K562 (cell line): ENCODE data around the gene HMCN2. TPM values are rescaled to one million over a fixed set of nuclear protein-coding genes. Genes with fewer than 3 reads are reported as not detected.
A peak's percentile ranks its signal among the peaks of the same experiment; 100 is the strongest.

Experiments used
- CBX2 ChIP-seq: fragments of 200-600 bp; sonication (generic); IDR thresholded peaks from one replicate; pipeline ENCODE4 v1.6.1; 2012; ENCODE audit warnings: mild to moderate bottlenecking, low read length, inconsistent platforms; ENCODE audit not compliant: insufficient read depth, poor library complexity, severe bottlenecking
- CEBPZ ChIP-seq: fragments of 150-350 bp; IDR thresholded peaks from 2 replicates; pipeline ENCODE4 v1.6.1; 2014; ENCODE audit warnings: low read depth, mild to moderate bottlenecking, low read length, borderline replicate concordance
- DACH1 ChIP-seq: fragments of 450-650 bp; IDR thresholded peaks from 2 replicates; pipeline ENCODE4 v1.6.1; 2018; ENCODE audit not compliant: partially characterized antibody
- E2F1 ChIP-seq: sonication (generic); formaldehyde crosslinking; IDR thresholded peaks from 2 replicates; pipeline ENCODE4 v1.8.1; 2023; ENCODE audit warnings: mild to moderate bottlenecking, missing genetic modification reagents, moderate library complexity
- FUS ChIP-seq: fragments of 200-400 bp; formaldehyde crosslinking; optimal IDR thresholded peaks from 2 replicates; pipeline ENCODE3; 2017; ENCODE audit warnings: low read depth, low read length
- GABPB1 ChIP-seq: sonication (generic); formaldehyde crosslinking; IDR thresholded peaks from 2 replicates; pipeline ENCODE4 v1.8.0; 2022; ENCODE audit warnings: mild to moderate bottlenecking, missing genetic modification reagents
- KLF16 ChIP-seq: IDR thresholded peaks from 2 replicates; pipeline ENCODE4 v1.6.1; 2016; ENCODE audit warnings: antibody characterized with exemption
- MAZ ChIP-seq, 2 experiments: fragments of 450-650 bp in 1 of 2; sonication (generic) in 1 of 2; formaldehyde crosslinking; IDR thresholded peaks in 1 of 2; conservative IDR thresholded peaks in 1 of 2; 2 replicates each; pipeline versions ENCODE4 v1.4.0 to v1.5.0; 2020; ENCODE audit warnings: mild to moderate bottlenecking in 1 of 2, missing genetic modification reagents in 1 of 2
- NONO ChIP-seq, 2 experiments: fragments of 200-400 bp in 1 of 2; fragments of 450-650 bp in 1 of 2; formaldehyde crosslinking in 1 of 2; IDR thresholded peaks; 2 replicates each; pipeline ENCODE4 v1.6.1; 2017; ENCODE audit warnings: low read depth in 2 of 2, mild to moderate bottlenecking in 2 of 2, moderate library complexity in 2 of 2, low read length in 1 of 2
- NR1H2 ChIP-seq: sonication (generic); formaldehyde crosslinking; IDR thresholded peaks from 2 replicates; pipeline ENCODE4 v1.4.0; 2020; ENCODE audit warnings: mild to moderate bottlenecking, missing genetic modification reagents
- PTRF ChIP-seq: fragments of 450-650 bp; IDR thresholded peaks from 2 replicates; pipeline ENCODE4 v1.6.1; 2016; ENCODE audit warnings: mild to moderate bottlenecking, missing genetic modification characterization, missing compliant biosample characterization
- RFX5 ChIP-seq: IDR thresholded peaks from 2 replicates; pipeline ENCODE4 v1.6.1; 2011; ENCODE audit warnings: low read depth, mild to moderate bottlenecking, improper control_type of control experiment, low read length
- SETDB1 ChIP-seq: IDR thresholded peaks from one replicate; pipeline ENCODE4 v1.6.1; 2012; ENCODE audit warnings: low read length, control low read depth, inconsistent platforms
- ZBTB1 ChIP-seq: sonication (generic); formaldehyde crosslinking; IDR thresholded peaks from 2 replicates; pipeline ENCODE4 v1.8.1; 2023; ENCODE audit warnings: missing genetic modification reagents, low read depth, mild to moderate bottlenecking, borderline replicate concordance
- ZBTB11 ChIP-seq, 3 experiments: fragments of 200-800 bp in 1 of 3; fragments of 250-450 bp in 1 of 3; fragments of 450-650 bp in 1 of 3; sonication (Bioruptor Pico) in 1 of 3; sonication (Bioruptor generic) in 1 of 3; formaldehyde crosslinking in 1 of 3; IDR thresholded peaks; 2 replicates each; pipeline versions ENCODE4 v1.6.1 to v1.8.0; 2016 to 2022; ENCODE audit warnings: mild to moderate bottlenecking in 2 of 3, missing genetic modification characterization in 2 of 3, missing compliant biosample characterization in 1 of 3, moderate library complexity in 1 of 3
- ZNF146 ChIP-seq: IDR thresholded peaks from one replicate; pipeline ENCODE4 v1.6.1; 2018; ENCODE audit warnings: missing compliant biosample characterization; ENCODE audit not compliant: unreplicated experiment
- ZNF740 ChIP-seq, 3 experiments: fragments of 200-800 bp in 1 of 3; sonication (Bioruptor generic) in 1 of 3; sonication (generic) in 1 of 3; formaldehyde crosslinking in 1 of 3; IDR thresholded peaks; 2 replicates each; pipeline versions ENCODE4 v1.6.1 to v1.8.0; 2016 to 2022; ENCODE audit warnings: mild to moderate bottlenecking in 2 of 3, missing compliant biosample characterization in 2 of 3, missing genetic modification characterization in 2 of 3, missing genetic modification reagents in 1 of 3
- polyA plus RNA-seq, 8 experiments: library from polyadenylated mRNA; depleted of rRNA in 4 of 8; stranded (reverse) in 5 of 8; unstranded in 3 of 8; fragments of >200 nt; fragmentation: Nextera tagmentation in 2 of 8; fragmentation: Illumina TruSeq in 1 of 8; extraction: Ambion mirVana in 2 of 8; extraction: Trizol in 1 of 8; gene quantifications; 2 replicates each; pipeline versions ENCODE4 v1.2.1 to v1.2.3, GENCODE V29; 2011 to 2014; ENCODE audit warnings: inconsistent platforms in 1 of 8, missing spikeins in 1 of 8
- total RNA-seq, 7 experiments: library from RNA; depleted of rRNA in 6 of 7; stranded (reverse); fragments of >200 nt in 6 of 7; fragmentation: Illumina TruSeq in 2 of 7; extraction: Trizol in 2 of 7; gene quantifications; 2 replicates each; pipeline versions ENCODE4 v1.2.1 to v1.2.3, GENCODE V29; 2011 to 2021; ENCODE audit warnings: low replicate concordance in 1 of 7

The HMCN2 gene
- total and polyA plus RNA-seq, 9 of the 15 experiments (the other 6 are each of a cell fraction or from before 2014, with no cell fraction given), result 0.01 TPM; not detected in 8

- no peak for TF ChIP-seq CEBPZ
- TF ChIP-seq NONO (IDR thresholded peaks at IDR 0.05; ENCODE audit: low read depth in 2 of 2, low read length in 1 of 2), result no peak; a peak in 1 of 4 replicates
- no peak for TF ChIP-seq ZBTB11 (CRISPR knock-in tag; IDR thresholded peaks at IDR 0.05)
- no peak for TF ChIP-seq DACH1
- TF ChIP-seq NR1H2 (CRISPR knock-in tag), result no peak
- no peak for TF ChIP-seq FUS
- no peak for TF ChIP-seq CBX2
- no peak for TF ChIP-seq PTRF (tag)
- TF ChIP-seq RFX5, result no peak
- no peak for TF ChIP-seq ZBTB1
- TF ChIP-seq KLF16, result no peak
- 0 out of 2 replicates have a peak, but pooled peaks have one; percentile 37 for TF ChIP-seq GABPB1 (CRISPR knock-in tag)
- peak; percentile 50; the same call in 1 of the 2 replicates for TF ChIP-seq E2F1
- no peak for TF ChIP-seq SETDB1
- TF ChIP-seq ZNF740 (CRISPR knock-in tag; IDR thresholded peaks at IDR 0.05), result no peak
- TF ChIP-seq ZNF740 (tag; IDR thresholded peaks at IDR 0.05), result no peak
- no peak for TF ChIP-seq ZNF146
- peak; percentile 78 to 95 for TF ChIP-seq MAZ (CRISPR knock-in tag; conservative IDR thresholded peaks at IDR 0.05 in 1 of 2, IDR thresholded peaks at IDR 0.05 in 1 of 2)
Measured at GRCh38 chr9:130461218-130461630, 195.7 kb downstream of the HMCN2 start (continued).
